ENCODE measurements around the gene ABCG1. TPM values are rescaled to one million over a fixed set of nuclear protein-coding genes. Genes with fewer than 3 reads are reported as not detected.
A peak's percentile ranks its signal among the peaks of the same experiment; 100 is the strongest.

Gene ABCG1
- 4.4 and 7.3 TPM in 2 replicates for total RNA-seq (2014; rRNA removed; shearing (Covaris generic))
- 1.3 and 1.7 TPM in 2 replicates for polyA plus RNA-seq (2016; fragmentation: Nextera tagmentation; extraction: Ambion mirVana)
- long read RNA-seq, partial matches to known transcripts, result 1 of 4 reads
- long read RNA-seq, other reads (novel, unspliced or antisense), result 2 of 4 reads

DNA sequence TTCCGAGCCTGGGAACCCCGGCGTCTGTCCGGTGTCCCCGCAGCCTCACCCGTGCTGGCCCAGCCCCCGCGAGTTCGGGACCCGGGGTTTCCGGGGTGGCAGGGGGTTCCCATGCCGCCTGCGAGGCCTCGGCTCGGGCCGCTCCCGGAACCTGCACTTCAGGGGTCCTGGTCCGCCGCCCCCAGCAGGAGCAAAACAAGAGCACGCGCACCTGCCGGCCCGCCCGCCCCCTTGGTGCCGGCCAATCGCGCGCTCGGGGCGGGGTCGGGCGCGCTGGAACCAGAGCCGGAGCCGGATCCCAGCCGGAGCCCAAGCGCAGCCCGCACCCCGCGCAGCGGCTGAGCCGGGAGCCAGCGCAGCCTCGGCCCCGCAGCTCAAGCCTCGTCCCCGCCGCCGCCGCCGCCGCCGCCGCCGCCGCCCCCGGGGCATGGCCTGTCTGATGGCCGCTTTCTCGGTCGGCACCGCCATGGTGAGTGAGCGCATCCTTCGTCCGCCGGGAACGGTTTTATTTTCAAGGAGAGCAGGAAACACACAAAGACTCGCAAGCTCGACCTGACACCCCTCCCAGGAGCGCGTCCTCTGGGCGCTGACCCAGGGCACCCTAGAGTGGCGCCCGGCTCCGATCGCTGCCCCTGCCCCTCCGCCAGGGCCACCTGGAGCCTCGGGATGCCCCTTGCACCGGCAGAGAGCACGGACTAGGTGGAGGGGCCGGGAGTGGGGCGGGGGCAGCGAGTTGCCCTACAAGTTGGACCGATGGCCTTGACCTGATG, at the start of gene ABCG1:
ABCG1 (plus strand) TSS at position 305 of the 770 bp plus-strand sequence; CDS start at position 428, 123 bp downstream.
- DNase-seq (ENCODE audit: low spot score), result peak; percentile 87
- Mint-ChIP-seq H3K4me3 (peak within 1 kb of the TSS; percentile 78), H3K9me3 (peaks cover 23% of the 10 kb centered on the region), H3K27me3 (ENCODE audit: insufficient read depth, low read depth, poor library complexity) (peaks cover 23% of the 10 kb centered on the region), H3K36me3 (ENCODE audit: low read depth) (peaks cover 3% of the 10 kb centered on the region; the same call in 1 of the 3 replicates), H3K27ac (no peak within 1 kb of the TSS), H3K4me1 (peaks cover 8% of the 10 kb centered on the region)
- H3F3A ChIP-seq (replicated peaks; ENCODE audit: low read depth), result no peaks in the 10 kb centered on the region
- no peaks in the 10 kb centered on the region for H3K79me2 ChIP-seq (replicated peaks; ENCODE audit: insufficient read depth)
- ATAC-seq, result peak; percentile 90
- peak within 1 kb of the TSS; percentile 97 for H2AFZ ChIP-seq
- H3K4me3 ChIP-seq, result peak within 1 kb of the TSS; percentile 85
- H3K4me2 ChIP-seq, result peak within 1 kb of the TSS; percentile 98
- no peaks in the 10 kb centered on the region for H3K36me3 ChIP-seq (ENCODE audit: insufficient read depth)
- no peaks in the 10 kb centered on the region for H4K20me1 ChIP-seq (replicated peaks; ENCODE audit: insufficient read depth)
- TF ChIP-seq, protein P1, sequence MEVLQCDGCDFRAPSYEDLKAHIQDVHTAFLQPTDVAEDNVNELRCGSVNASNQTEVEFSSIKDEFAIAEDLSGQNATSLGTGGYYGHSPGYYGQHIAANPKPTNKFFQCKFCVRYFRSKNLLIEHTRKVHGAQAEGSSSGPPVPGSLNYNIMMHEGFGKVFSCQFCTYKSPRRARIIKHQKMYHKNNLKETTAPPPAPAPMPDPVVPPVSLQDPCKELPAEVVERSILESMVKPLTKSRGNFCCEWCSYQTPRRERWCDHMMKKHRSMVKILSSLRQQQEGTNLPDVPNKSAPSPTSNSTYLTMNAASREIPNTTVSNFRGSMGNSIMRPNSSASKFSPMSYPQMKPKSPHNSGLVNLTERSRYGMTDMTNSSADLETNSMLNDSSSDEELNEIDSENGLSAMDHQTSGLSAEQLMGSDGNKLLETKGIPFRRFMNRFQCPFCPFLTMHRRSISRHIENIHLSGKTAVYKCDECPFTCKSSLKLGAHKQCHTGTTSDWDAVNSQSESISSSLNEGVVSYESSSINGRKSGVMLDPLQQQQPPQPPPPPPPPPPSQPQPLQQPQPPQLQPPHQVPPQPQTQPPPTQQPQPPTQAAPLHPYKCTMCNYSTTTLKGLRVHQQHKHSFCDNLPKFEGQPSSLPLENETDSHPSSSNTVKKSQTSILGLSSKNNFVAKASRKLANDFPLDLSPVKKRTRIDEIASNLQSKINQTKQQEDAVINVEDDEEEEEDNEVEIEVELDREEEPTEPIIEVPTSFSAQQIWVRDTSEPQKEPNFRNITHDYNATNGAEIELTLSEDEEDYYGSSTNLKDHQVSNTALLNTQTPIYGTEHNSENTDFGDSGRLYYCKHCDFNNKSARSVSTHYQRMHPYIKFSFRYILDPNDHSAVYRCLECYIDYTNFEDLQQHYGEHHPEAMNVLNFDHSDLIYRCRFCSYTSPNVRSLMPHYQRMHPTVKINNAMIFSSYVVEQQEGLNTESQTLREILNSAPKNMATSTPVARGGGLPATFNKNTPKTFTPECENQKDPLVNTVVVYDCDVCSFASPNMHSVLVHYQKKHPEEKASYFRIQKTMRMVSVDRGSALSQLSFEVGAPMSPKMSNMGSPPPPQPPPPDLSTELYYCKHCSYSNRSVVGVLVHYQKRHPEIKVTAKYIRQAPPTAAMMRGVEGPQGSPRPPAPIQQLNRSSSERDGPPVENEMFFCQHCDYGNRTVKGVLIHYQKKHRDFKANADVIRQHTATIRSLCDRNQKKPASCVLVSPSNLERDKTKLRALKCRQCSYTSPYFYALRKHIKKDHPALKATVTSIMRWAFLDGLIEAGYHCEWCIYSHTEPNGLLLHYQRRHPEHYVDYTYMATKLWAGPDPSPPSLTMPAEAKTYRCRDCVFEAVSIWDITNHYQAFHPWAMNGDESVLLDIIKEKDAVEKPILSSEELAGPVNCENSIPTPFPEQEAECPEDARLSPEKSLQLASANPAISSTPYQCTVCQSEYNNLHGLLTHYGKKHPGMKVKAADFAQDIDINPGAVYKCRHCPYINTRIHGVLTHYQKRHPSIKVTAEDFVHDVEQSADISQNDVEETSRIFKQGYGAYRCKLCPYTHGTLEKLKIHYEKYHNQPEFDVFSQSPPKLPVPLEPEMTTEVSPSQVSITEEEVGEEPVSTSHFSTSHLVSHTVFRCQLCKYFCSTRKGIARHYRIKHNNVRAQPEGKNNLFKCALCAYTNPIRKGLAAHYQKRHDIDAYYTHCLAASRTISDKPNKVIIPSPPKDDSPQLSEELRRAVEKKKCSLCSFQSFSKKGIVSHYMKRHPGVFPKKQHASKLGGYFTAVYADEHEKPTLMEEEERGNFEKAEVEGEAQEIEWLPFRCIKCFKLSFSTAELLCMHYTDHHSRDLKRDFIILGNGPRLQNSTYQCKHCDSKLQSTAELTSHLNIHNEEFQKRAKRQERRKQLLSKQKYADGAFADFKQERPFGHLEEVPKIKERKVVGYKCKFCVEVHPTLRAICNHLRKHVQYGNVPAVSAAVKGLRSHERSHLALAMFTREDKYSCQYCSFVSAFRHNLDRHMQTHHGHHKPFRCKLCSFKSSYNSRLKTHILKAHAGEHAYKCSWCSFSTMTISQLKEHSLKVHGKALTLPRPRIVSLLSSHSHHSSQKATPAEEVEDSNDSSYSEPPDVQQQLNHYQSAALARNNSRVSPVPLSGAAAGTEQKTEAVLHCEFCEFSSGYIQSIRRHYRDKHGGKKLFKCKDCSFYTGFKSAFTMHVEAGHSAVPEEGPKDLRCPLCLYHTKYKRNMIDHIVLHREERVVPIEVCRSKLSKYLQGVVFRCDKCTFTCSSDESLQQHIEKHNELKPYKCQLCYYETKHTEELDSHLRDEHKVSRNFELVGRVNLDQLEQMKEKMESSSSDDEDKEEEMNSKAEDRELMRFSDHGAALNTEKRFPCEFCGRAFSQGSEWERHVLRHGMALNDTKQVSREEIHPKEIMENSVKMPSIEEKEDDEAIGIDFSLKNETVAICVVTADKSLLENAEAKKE (CRISPR knock-in tag; IDR thresholded peaks at IDR 0.05), result no peak
- TF ChIP-seq, protein P2, sequence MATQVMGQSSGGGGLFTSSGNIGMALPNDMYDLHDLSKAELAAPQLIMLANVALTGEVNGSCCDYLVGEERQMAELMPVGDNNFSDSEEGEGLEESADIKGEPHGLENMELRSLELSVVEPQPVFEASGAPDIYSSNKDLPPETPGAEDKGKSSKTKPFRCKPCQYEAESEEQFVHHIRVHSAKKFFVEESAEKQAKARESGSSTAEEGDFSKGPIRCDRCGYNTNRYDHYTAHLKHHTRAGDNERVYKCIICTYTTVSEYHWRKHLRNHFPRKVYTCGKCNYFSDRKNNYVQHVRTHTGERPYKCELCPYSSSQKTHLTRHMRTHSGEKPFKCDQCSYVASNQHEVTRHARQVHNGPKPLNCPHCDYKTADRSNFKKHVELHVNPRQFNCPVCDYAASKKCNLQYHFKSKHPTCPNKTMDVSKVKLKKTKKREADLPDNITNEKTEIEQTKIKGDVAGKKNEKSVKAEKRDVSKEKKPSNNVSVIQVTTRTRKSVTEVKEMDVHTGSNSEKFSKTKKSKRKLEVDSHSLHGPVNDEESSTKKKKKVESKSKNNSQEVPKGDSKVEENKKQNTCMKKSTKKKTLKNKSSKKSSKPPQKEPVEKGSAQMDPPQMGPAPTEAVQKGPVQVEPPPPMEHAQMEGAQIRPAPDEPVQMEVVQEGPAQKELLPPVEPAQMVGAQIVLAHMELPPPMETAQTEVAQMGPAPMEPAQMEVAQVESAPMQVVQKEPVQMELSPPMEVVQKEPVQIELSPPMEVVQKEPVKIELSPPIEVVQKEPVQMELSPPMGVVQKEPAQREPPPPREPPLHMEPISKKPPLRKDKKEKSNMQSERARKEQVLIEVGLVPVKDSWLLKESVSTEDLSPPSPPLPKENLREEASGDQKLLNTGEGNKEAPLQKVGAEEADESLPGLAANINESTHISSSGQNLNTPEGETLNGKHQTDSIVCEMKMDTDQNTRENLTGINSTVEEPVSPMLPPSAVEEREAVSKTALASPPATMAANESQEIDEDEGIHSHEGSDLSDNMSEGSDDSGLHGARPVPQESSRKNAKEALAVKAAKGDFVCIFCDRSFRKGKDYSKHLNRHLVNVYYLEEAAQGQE (IDR thresholded peaks at IDR 0.05; ENCODE audit: unreplicated experiment), result no peak
- no peak for TF ChIP-seq EZH2 (IDR thresholded peaks at IDR 0.05; ENCODE audit: low read depth, unreplicated experiment)
- TF ChIP-seq JUNB (IDR thresholded peaks at IDR 0.05; ENCODE audit: unreplicated experiment), result no peak
- TF ChIP-seq EZH2phosphoT487 (IDR thresholded peaks at IDR 0.05; ENCODE audit: unreplicated experiment), result no peak
- TF ChIP-seq POLR2AphosphoS5 (IDR thresholded peaks at IDR 0.05; ENCODE audit: low read depth), result no peak
- no peak for TF ChIP-seq CREB1 (CRISPR knock-in tag; IDR thresholded peaks at IDR 0.05; ENCODE audit: low read depth)
- TF ChIP-seq ZNF331 (CRISPR knock-in tag; IDR thresholded peaks at IDR 0.05; ENCODE audit: low read depth), result no peak
- TF ChIP-seq STAT1 (IDR thresholded peaks at IDR 0.05; ENCODE audit: unreplicated experiment), result no peak
- TF ChIP-seq, protein P3, sequence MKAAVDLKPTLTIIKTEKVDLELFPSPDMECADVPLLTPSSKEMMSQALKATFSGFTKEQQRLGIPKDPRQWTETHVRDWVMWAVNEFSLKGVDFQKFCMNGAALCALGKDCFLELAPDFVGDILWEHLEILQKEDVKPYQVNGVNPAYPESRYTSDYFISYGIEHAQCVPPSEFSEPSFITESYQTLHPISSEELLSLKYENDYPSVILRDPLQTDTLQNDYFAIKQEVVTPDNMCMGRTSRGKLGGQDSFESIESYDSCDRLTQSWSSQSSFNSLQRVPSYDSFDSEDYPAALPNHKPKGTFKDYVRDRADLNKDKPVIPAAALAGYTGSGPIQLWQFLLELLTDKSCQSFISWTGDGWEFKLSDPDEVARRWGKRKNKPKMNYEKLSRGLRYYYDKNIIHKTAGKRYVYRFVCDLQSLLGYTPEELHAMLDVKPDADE (IDR thresholded peaks at IDR 0.05), result no peak
- TF ChIP-seq ZNF114 (CRISPR knock-in tag; IDR thresholded peaks at IDR 0.05), result no peak
- TF ChIP-seq, protein P4, sequence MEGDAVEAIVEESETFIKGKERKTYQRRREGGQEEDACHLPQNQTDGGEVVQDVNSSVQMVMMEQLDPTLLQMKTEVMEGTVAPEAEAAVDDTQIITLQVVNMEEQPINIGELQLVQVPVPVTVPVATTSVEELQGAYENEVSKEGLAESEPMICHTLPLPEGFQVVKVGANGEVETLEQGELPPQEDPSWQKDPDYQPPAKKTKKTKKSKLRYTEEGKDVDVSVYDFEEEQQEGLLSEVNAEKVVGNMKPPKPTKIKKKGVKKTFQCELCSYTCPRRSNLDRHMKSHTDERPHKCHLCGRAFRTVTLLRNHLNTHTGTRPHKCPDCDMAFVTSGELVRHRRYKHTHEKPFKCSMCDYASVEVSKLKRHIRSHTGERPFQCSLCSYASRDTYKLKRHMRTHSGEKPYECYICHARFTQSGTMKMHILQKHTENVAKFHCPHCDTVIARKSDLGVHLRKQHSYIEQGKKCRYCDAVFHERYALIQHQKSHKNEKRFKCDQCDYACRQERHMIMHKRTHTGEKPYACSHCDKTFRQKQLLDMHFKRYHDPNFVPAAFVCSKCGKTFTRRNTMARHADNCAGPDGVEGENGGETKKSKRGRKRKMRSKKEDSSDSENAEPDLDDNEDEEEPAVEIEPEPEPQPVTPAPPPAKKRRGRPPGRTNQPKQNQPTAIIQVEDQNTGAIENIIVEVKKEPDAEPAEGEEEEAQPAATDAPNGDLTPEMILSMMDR (conservative IDR thresholded peaks at IDR 0.05; ENCODE audit: low read depth in 2 of 2), result no peak
- no peak for TF ChIP-seq NANOG (IDR thresholded peaks at IDR 0.05; ENCODE audit: borderline replicate concordance)
- no peak within 1 kb of the TSS for H3K27ac ChIP-seq (ENCODE audit: low read depth)
- peaks cover 9% of the 10 kb centered on the region for H3K4me1 ChIP-seq (ENCODE audit: insufficient read depth)
- H3K9me2 ChIP-seq (ENCODE audit: insufficient read depth), result no peaks in the 10 kb centered on the region
- peaks cover 37% of the 10 kb centered on the region for H3K27me3 ChIP-seq (ENCODE audit: insufficient read depth)

Measured in GM23338 (cell line).